Karpas-422 (cell line): Measurements from ENCODE around the gene NPPB. TPM values are rescaled to one million over a fixed set of nuclear protein-coding genes. Genes with fewer than 3 reads are reported as not detected.

ENCODE experiments used
- DNase-seq: peaks from one replicate; pipeline ENCODE4 v3.0.0-alpha.2; 2015
- H2AFZ ChIP-seq: fragments of 200-600 bp; sonication (generic); 2 replicates; pipeline ENCODE4 v1.6.1; 2014; ENCODE audit warnings: antibody characterized with exemption, low read length, mixed read lengths
- H3K27ac ChIP-seq: fragments of 200-600 bp; sonication (generic); 2 replicates; pipeline ENCODE4 v1.5.1; 2014; ENCODE audit warnings: mild to moderate bottlenecking, low read length, moderate library complexity
- H3K27me3 ChIP-seq: fragments of 200-600 bp; sonication (generic); 2 replicates; pipeline ENCODE4 v1.6.1; 2014; ENCODE audit warnings: low read length, mixed read lengths
- H3K36me3 ChIP-seq: fragments of 200-600 bp; sonication (generic); 2 replicates; pipeline ENCODE4 v1.6.1; 2014; ENCODE audit warnings: low read length, mixed read lengths; ENCODE audit not compliant: insufficient read depth
- H3K4me1 ChIP-seq: fragments of 200-600 bp; sonication (generic); 2 replicates; pipeline ENCODE4 v1.6.1; 2014; ENCODE audit warnings: mild to moderate bottlenecking, low read length, mixed read lengths
- H3K4me2 ChIP-seq: fragments of 200-600 bp; sonication (generic); 2 replicates; pipeline ENCODE4 v1.6.1; 2014; ENCODE audit warnings: low read length, low read depth, mild to moderate bottlenecking; ENCODE audit not compliant: poor library complexity, severe bottlenecking
- H3K4me3 ChIP-seq: fragments of 200-600 bp; sonication (generic); 2 replicates; pipeline ENCODE4 v1.5.1; 2014; ENCODE audit warnings: mild to moderate bottlenecking, antibody characterized with exemption, low read length, mixed read lengths
- H3K79me2 ChIP-seq: fragments of 200-600 bp; sonication (generic); 2 replicates; pipeline ENCODE4 v1.6.1; 2014; ENCODE audit warnings: mild to moderate bottlenecking, low read length, mixed read lengths
- H3K9ac ChIP-seq: fragments of 200-600 bp; sonication (generic); 2 replicates; pipeline ENCODE4 v1.6.0; 2014; ENCODE audit warnings: low read length
- H3K9me2 ChIP-seq: fragments of 200-600 bp; sonication (generic), shearing (Covaris generic); replicated peaks from 2 replicates; pipeline ENCODE4 v1.6.0; 2014; ENCODE audit warnings: mild to moderate bottlenecking, low read length, moderate library complexity; ENCODE audit not compliant: insufficient read depth
- H3K9me3 ChIP-seq: fragments of 300-700, 200-600 bp; sonication (generic); 2 replicates; pipeline ENCODE4 v1.6.1; 2014; ENCODE audit warnings: low read length, mixed read lengths
- H4K20me1 ChIP-seq: fragments of 200-600 bp; sonication (generic); 2 replicates; pipeline ENCODE4 v1.6.1; 2014; ENCODE audit warnings: mild to moderate bottlenecking, antibody characterized with exemption, low read length, low read depth; ENCODE audit not compliant: insufficient read depth
- total RNA-seq: library from RNA; depleted of rRNA; stranded (reverse); fragments of >200 nt; shearing (Covaris generic); gene quantifications from 2 replicates; pipeline ENCODE4 v1.2.3, GENCODE V29; 2014; ENCODE audit warnings: low replicate concordance

Gene NPPB
- total RNA-seq, 1 experiment from 2014 or later = not detected

DNA sequence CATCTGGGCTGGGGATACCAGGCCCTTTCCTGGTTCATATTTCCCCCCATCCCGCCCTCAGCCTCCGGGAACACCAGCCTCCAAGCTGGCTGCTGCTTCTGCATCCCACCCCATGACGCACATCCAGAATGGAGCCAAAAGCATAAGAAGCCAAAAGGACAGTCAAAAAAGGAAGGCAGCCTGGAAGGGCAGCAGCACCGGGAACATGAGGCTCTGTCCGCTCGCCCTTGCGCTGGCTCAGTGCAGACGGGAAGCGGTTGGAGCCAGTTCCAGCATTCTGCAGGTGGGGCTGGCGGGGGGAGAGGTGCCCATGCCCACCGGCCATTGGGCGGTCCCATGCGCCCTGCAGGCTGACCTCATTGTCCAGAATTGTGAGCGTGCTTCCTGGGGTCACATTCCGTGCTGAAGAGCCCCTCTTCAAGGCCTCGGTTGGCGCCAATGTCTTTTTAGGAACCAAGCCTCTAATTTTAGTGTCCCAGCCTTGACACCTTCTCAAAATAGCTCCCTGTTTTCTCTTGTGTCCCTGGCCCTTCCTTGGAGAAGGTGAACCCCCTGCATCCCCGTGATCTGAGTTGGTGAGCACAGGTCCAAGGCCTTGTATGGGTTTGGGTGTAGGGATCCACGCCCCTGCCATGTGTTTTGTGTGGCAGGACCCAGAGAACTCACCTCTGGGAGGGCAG, 28.4 kb upstream of the NPPB start:
- H3K9me3 ChIP-seq = no peaks in the 10 kb centered on the region
- no peaks in the 10 kb centered on the region for H3K9me2 ChIP-seq
- H3K27me3 ChIP-seq = no peaks in the 10 kb centered on the region
- H3K4me2 ChIP-seq = no peak overlapping the region
- H3K9ac ChIP-seq = no peak overlapping the region
- DNase-seq = no peak
- H4K20me1 ChIP-seq = no peaks in the 10 kb centered on the region
- H3K4me3 ChIP-seq = no peak overlapping the region
- no peak overlapping the region for H2AFZ ChIP-seq
- H3K79me2 ChIP-seq = no peaks in the 10 kb centered on the region
- H3K36me3 ChIP-seq = no peaks in the 10 kb centered on the region
- H3K4me1 ChIP-seq = no peaks in the 10 kb centered on the region
- H3K27ac ChIP-seq = no peak overlapping the region

GRCh38 chr1:11885916-11886315, 27.2 kb upstream of the NPPB start:
- no peaks in the 10 kb centered on the region for H3K4me1 ChIP-seq
- H3K4me2 ChIP-seq = no peak overlapping the region
- no peak for DNase-seq
- H3K4me3 ChIP-seq = no peak overlapping the region
- no peaks in the 10 kb centered on the region for H3K36me3 ChIP-seq
- no peaks in the 10 kb centered on the region for H3K9me3 ChIP-seq
- no peaks in the 10 kb centered on the region for H3K79me2 ChIP-seq
- no peaks in the 10 kb centered on the region for H3K27me3 ChIP-seq
- no peaks in the 10 kb centered on the region for H4K20me1 ChIP-seq
- H2AFZ ChIP-seq = no peak overlapping the region
- no peak overlapping the region for H3K9ac ChIP-seq
- no peaks in the 10 kb centered on the region for H3K9me2 ChIP-seq
- H3K27ac ChIP-seq = no peak overlapping the region

- Histone ChIP-seq H3K27me3 (no peaks in the 10 kb centered on the region), H3K9ac (no peak overlapping the region)
Observed at GRCh38 chr1:11882814-11883538, 24.2 kb upstream of the NPPB start.

GRCh38 chr1:11881749-11882441, 23.1 kb upstream of the NPPB start:
- no peaks in the 10 kb centered on the region for H4K20me1 ChIP-seq
- no peaks in the 10 kb centered on the region for H3K79me2 ChIP-seq
- no peaks in the 10 kb centered on the region for H3K9me2 ChIP-seq
- H3K27me3 ChIP-seq = no peaks in the 10 kb centered on the region
- no peaks in the 10 kb centered on the region for H3K9me3 ChIP-seq
- no peaks in the 10 kb centered on the region for H3K4me1 ChIP-seq
- H3K4me3 ChIP-seq = no peak overlapping the region
- H3K4me2 ChIP-seq = no peak overlapping the region
- no peak overlapping the region for H3K9ac ChIP-seq
- DNase-seq = no peak
- H3K27ac ChIP-seq = no peak overlapping the region
- no peak overlapping the region for H2AFZ ChIP-seq
- no peaks in the 10 kb centered on the region for H3K36me3 ChIP-seq

More at GRCh38 chr1:11882814-11883538, 24.2 kb upstream of the NPPB start:
- Histone ChIP-seq H3K9me2 (no peaks in the 10 kb centered on the region), H3K4me3 (no peak overlapping the region), H3K4me1 (no peaks in the 10 kb centered on the region), H3K9me3 (no peaks in the 10 kb centered on the region), H3K27ac (no peak overlapping the region), H4K20me1 (no peaks in the 10 kb centered on the region), H2AFZ (no peak overlapping the region), H3K79me2 (no peaks in the 10 kb centered on the region), H3K36me3 (no peaks in the 10 kb centered on the region), H3K4me2 (no peak overlapping the region)
- DNase-seq = no peak

GRCh38 chr1:11880911-11881748, 22.4 kb upstream of the NPPB start:
- DNase-seq = no peak
- Histone ChIP-seq H4K20me1 (no peaks in the 10 kb centered on the region), H3K4me3 (no peak overlapping the region), H3K9me3 (no peaks in the 10 kb centered on the region), H3K9me2 (no peaks in the 10 kb centered on the region), H3K4me2 (no peak overlapping the region), H3K4me1 (no peaks in the 10 kb centered on the region), H3K27ac (no peak overlapping the region), H3K9ac (no peak overlapping the region), H3K79me2 (no peaks in the 10 kb centered on the region), H3K27me3 (no peaks in the 10 kb centered on the region), H3K36me3 (no peaks in the 10 kb centered on the region), H2AFZ (no peak overlapping the region)

GRCh38 chr1:11880181-11880575, 21.4 kb upstream of the NPPB start:
- no peak for DNase-seq
- Histone ChIP-seq H3K9me3 (no peaks in the 10 kb centered on the region), H3K9me2 (no peaks in the 10 kb centered on the region), H3K4me2 (no peak overlapping the region), H3K27ac (no peak overlapping the region), H3K4me1 (no peaks in the 10 kb centered on the region), H3K9ac (no peak overlapping the region), H3K27me3 (no peaks in the 10 kb centered on the region), H3K79me2 (no peaks in the 10 kb centered on the region), H4K20me1 (no peaks in the 10 kb centered on the region), H3K36me3 (no peaks in the 10 kb centered on the region), H3K4me3 (no peak overlapping the region), H2AFZ (no peak overlapping the region)

GRCh38 chr1:11879311-11880180, 20.8 kb upstream of the NPPB start:
- no peak overlapping the region for H3K9ac ChIP-seq
- no peaks in the 10 kb centered on the region for H3K27me3 ChIP-seq
- no peaks in the 10 kb centered on the region for H3K4me1 ChIP-seq
- H3K36me3 ChIP-seq = no peaks in the 10 kb centered on the region
- no peak overlapping the region for H3K4me3 ChIP-seq
- H3K9me3 ChIP-seq = no peaks in the 10 kb centered on the region
- no peak overlapping the region for H3K4me2 ChIP-seq
- no peak overlapping the region for H2AFZ ChIP-seq
- no peaks in the 10 kb centered on the region; the same call in 1 of the 2 replicates for H4K20me1 ChIP-seq
- no peak overlapping the region for H3K27ac ChIP-seq
- no peaks in the 10 kb centered on the region for H3K9me2 ChIP-seq
- no peak for DNase-seq
- no peaks in the 10 kb centered on the region for H3K79me2 ChIP-seq
